Ascending aorta (tissue), 2 donors: Measurements from ENCODE around the gene SENP5. TPM values are rescaled to one million over a fixed set of nuclear protein-coding genes. Genes with fewer than 3 reads are reported as not detected.

ENCODE experiments used
- DNase-seq, 2 donors: peaks; one replicate each; pipeline ENCODE4 v3.0.0-alpha.2; 2019; ENCODE audit warnings: low spot score in 2 of 2
- H3K27ac ChIP-seq, 2 donors: fragments of 200-600 bp; sonication (generic); one replicate each; pipeline ENCODE4 v1.5.1; 2016 to 2017; ENCODE audit warnings: mild to moderate bottlenecking in 1 of 2
- H3K27me3 ChIP-seq: fragments of 200-600 bp; sonication (generic); one replicate; pipeline ENCODE4 v1.5.1; 2017
- H3K36me3 ChIP-seq, 2 donors: fragments of 200-600 bp; sonication (generic); one replicate each; pipeline ENCODE4 v1.5.1; 2016
- H3K4me1 ChIP-seq, 2 donors: fragments of 200-600 bp; sonication (generic); one replicate each; pipeline ENCODE4 v1.5.1; 2016 to 2017; ENCODE audit warnings: mild to moderate bottlenecking in 1 of 2
- H3K4me3 ChIP-seq, 2 donors: fragments of 200-600 bp; sonication (generic); one replicate each; pipeline ENCODE4 v1.5.1; 2016 to 2017; ENCODE audit warnings: mild to moderate bottlenecking in 1 of 2
- H3K9me3 ChIP-seq, 2 donors: fragments of 200-600 bp; sonication (generic); one replicate each; pipeline ENCODE4 v1.5.1; 2016
- intact Hi-C: fragments of 100-400 bp; cut with DNase I; formaldehyde crosslinking; loops from one replicate; pipeline ENCODE4 v1.15.1; 2023
- total RNA-seq: library from RNA; depleted of rRNA; stranded (reverse); fragments of >200 nt; gene quantifications from one replicate; pipeline ENCODE4 v1.1.0, GENCODE V29; 2016
- TF ChIP-seq, protein P1 (sequence below), 3 experiments: fragments of 200-600 bp in 2 of 3; fragments of 450-650 bp in 1 of 3; sonication (generic) in 2 of 3; IDR thresholded peaks; one replicate each; pipeline ENCODE4 v1.5.1; 2016 to 2019; ENCODE audit warnings: antibody characterized with exemption in 3 of 3, mild to moderate bottlenecking in 1 of 3, moderate library complexity in 1 of 3

SENP5 gene
- total RNA-seq, 1 donor from 2014 or later = 11.0 TPM

DNA sequence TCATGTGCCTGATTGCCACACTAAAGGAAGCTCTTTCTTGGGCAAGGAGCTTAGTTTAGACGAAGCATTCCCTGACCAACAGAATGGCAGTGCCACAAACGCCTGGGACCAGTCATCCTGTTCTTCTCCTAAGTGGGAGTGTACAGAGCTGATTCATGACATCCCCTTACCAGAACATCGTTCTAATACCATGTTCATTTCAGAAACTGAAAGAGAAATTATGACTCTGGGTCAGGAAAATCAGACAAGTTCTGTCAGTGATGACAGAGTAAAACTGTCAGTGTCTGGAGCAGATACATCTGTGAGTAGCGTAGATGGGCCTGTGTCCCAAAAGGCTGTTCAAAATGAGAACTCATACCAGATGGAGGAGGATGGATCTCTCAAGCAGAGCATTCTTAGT, 18.4 kb downstream of the SENP5 start:
- intact Hi-C loops = no loop called here
- Histone ChIP-seq H3K4me3 (no peak overlapping the region), H3K27me3 (no peaks in the 10 kb centered on the region), H3K4me1 (no peaks in the 10 kb centered on the region), H3K27ac (no peak overlapping the region), H3K9me3 (no peaks in the 10 kb centered on the region), H3K36me3 (peaks cover 14 to 33% of the 10 kb centered on the region in 2 donors)
- DNase-seq = no peak
- TF ChIP-seq, protein P1, sequence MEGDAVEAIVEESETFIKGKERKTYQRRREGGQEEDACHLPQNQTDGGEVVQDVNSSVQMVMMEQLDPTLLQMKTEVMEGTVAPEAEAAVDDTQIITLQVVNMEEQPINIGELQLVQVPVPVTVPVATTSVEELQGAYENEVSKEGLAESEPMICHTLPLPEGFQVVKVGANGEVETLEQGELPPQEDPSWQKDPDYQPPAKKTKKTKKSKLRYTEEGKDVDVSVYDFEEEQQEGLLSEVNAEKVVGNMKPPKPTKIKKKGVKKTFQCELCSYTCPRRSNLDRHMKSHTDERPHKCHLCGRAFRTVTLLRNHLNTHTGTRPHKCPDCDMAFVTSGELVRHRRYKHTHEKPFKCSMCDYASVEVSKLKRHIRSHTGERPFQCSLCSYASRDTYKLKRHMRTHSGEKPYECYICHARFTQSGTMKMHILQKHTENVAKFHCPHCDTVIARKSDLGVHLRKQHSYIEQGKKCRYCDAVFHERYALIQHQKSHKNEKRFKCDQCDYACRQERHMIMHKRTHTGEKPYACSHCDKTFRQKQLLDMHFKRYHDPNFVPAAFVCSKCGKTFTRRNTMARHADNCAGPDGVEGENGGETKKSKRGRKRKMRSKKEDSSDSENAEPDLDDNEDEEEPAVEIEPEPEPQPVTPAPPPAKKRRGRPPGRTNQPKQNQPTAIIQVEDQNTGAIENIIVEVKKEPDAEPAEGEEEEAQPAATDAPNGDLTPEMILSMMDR (IDR thresholded peaks at IDR 0.05) = no peak

DNA sequence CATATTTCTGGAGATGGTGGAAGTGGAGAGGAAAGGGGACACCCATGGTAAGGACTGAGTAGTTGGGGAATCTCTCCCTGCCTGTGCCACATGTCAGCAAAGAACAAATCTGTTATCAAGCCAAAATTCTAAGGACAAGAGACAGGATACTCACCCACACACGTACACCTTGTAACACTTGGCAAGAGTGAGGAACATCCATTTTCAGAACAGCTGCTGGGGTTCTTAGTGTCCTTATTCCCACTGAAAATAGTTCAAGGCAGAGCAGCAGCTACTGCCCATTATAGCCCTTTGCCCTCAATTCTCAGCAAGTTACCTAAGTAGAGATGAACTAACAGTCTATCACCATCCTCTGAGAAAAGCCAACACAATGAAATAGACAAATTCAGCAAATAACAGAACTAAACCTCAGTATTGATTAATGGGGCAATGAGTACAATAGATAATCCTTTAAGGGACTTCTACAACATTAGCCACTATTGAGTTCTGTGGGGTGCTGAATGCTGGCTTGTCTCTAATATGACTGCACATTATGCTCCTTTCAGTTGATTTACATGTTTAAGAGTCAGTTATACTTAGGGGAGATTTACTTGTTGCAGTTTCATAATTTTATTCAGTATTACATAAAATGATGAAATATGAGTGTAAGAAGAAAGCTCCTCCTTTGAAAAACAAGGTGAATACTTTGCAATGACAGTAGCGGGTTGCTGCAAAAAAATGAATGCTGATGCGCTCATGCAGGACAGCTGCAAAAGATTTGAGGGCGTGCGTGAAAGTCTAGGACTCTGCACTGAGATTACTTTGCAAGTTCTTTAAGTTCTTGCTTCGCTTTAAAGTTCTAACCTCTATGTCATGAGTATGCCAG, 22.4 kb downstream of the SENP5 start:
- no peak overlapping the region for H3K4me3 ChIP-seq
- TF ChIP-seq, protein P1 (IDR thresholded peaks at IDR 0.05) = no peak
- H3K4me1 ChIP-seq = no peaks in the 10 kb centered on the region
- peaks cover 14 to 28% of the 10 kb centered on the region in 2 donors for H3K36me3 ChIP-seq
- no peak overlapping the region for H3K27ac ChIP-seq
- DNase-seq = no peak
- H3K27me3 ChIP-seq = no peaks in the 10 kb centered on the region
- intact Hi-C loops = no loop called here
- H3K9me3 ChIP-seq = no peaks in the 10 kb centered on the region

DNA sequence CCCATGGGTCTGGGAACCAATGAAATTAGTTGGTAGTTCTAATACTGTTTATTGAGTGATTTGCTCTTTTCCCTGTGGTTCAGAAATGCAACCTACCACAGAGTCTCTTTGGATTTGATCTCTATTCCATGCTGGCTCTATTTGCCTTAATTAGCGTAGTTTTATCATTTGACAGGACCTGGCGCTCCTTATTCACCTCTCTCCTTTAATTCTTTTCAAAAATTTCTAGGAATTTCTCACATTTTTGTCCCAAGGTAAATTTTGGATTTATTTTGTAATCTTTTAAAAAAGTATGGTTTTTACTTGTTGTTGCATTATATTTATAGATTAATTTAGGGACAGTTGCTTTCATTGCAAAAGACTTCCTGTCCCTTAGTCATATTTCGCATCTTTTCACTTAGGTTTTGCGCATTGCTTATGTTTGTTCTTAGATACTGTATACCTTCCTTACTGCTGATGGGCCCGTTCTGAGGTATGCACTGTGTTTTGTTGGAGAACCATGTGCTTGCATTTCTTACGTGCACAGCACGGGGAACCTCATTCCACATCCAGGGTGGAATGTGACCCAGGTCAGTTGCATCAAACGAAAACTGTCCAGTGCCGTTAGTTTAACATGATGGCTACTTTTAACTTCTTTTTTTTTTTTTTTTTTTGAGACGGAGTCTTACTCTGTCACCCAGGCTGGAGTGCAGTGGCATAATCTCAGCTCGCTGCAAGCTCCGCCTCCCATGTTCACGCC, 27.0 kb downstream of the SENP5 start:
- H3K4me3 ChIP-seq = no peak overlapping the region
- no peaks in the 10 kb centered on the region for H3K9me3 ChIP-seq
- H3K36me3 ChIP-seq = no peaks in the 10 kb centered on the region
- H3K4me1 ChIP-seq = no peaks in the 10 kb centered on the region
- no peak for DNase-seq
- H3K27me3 ChIP-seq = no peaks in the 10 kb centered on the region
- H3K27ac ChIP-seq = no peak overlapping the region
- TF ChIP-seq, protein P1 (IDR thresholded peaks at IDR 0.05) = no peak
- intact Hi-C loops = no loop called here

DNA sequence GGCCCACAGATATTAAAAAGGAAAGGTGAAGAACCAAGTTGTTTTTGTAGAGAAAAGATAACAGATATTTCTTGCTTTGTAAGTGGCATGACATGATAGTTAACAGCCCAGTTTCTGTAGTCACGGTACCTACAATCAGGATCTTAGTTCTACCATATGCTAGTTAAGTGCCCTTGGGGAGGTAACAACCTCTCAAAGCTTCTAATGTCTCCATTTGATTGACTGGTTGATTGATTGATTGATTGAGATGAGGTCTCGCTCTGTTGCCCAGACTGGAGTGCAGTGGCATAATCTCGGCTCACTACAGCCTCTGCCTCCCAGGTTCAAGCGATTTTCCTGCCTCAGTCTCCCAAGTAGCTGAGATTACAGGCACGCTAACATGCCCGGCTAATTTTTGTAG, 28.5 kb downstream of the SENP5 start:
- H3K4me3 ChIP-seq = no peak overlapping the region
- H3K27me3 ChIP-seq = no peaks in the 10 kb centered on the region
- intact Hi-C loops = no loop called here
- H3K36me3 ChIP-seq = peaks cover 0 to 8% of the 10 kb centered on the region in 2 donors
- no peaks in the 10 kb centered on the region for H3K9me3 ChIP-seq
- H3K4me1 ChIP-seq = no peaks in the 10 kb centered on the region
- TF ChIP-seq, protein P1 (IDR thresholded peaks at IDR 0.05) = no peak
- no peak overlapping the region for H3K27ac ChIP-seq
- DNase-seq = no peak

DNA sequence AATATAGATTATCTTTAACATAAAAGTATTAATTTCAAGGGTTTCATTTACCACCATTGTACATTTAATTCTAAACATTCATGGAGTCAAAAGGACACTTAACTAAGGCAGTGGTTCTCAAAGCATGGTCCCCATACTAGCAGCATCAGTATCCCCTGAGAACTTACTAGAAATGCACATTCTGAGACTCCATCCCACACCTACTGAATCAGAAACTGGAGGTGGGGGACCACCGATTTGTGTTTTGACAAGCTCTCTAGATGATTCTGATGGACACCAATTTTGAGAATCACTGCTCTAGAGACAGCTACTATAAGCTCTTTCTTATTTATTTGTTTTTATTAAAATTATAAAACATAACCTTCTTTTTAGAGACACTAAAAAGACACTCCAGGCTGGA, 34.0 kb downstream of the SENP5 start:
- H3K9me3 ChIP-seq = no peaks in the 10 kb centered on the region
- no peak overlapping the region for H3K27ac ChIP-seq
- intact Hi-C loops = no loop called here
- TF ChIP-seq, protein P1 (IDR thresholded peaks at IDR 0.05) = no peak
- H3K4me3 ChIP-seq = no peak overlapping the region
- DNase-seq = no peak
- H3K36me3 ChIP-seq = peaks cover 33 to 54% of the 10 kb centered on the region in 2 donors
- no peaks in the 10 kb centered on the region for H3K27me3 ChIP-seq
- no peaks in the 10 kb centered on the region for H3K4me1 ChIP-seq
